HG03469 (cell line): ENCODE measurements around the gene DGKG.

ENCODE experiments used
- ATAC-seq: cut with Tn5 transposase; IDR thresholded peaks from one replicate; pipeline ENCODE4 v1.9.1; 2021; ENCODE audit warnings: mild to moderate bottlenecking, moderate library complexity, moderate number of reproducible peaks; ENCODE audit not compliant: unreplicated experiment

Gene DGKG

DNA sequence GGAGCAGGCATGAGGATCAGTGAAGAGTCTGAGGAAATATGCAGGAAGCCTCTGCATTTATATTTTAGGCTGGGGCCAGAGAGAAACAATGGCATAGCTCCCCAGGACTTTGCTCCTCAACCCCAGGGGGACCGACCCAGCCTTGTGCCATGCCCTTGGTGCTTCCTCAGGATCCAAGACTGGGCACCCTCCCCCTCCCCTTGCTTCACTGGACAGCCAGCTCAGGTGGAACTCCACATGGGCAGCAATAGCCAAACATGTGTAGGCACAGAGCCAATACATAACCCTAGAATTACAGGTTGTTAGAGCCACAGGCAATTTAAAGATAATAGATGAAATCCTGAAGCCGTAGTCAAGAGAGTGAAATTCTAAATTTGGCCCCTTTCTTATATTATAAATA, 180.1 kb downstream of the DGKG start:
- no peak for ATAC-seq

GRCh38 chr3:186180891-186181481, 181.0 kb downstream of the DGKG start:
- ATAC-seq: no peak

- no peak for ATAC-seq
Observed at GRCh38 chr3:186180151-186180550, 181.9 kb downstream of the DGKG start.

DNA sequence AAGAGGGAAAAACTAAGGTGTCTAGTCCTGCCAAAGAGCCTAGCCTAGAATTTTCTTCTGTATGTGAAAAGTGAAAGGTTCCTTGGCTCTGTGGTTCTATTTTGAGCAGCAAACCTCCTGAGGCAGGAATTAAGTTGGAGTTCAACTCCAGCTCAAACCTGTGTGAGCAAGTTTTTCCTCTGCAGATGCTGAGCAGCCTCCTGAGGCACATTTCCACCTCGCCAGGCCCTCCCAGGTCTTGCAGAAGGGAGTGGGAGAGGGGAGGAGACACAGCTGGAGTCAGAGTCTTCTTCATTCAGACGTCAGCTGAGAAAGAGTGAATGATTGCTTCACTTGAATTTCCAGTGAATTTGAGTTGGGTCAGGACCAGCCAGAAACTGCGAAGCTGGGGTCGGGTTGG, 183.6 kb downstream of the DGKG start:
- no peak for ATAC-seq

- no peak for ATAC-seq
Observed at GRCh38 chr3:186176373-186176990, 185.6 kb downstream of the DGKG start.

DNA sequence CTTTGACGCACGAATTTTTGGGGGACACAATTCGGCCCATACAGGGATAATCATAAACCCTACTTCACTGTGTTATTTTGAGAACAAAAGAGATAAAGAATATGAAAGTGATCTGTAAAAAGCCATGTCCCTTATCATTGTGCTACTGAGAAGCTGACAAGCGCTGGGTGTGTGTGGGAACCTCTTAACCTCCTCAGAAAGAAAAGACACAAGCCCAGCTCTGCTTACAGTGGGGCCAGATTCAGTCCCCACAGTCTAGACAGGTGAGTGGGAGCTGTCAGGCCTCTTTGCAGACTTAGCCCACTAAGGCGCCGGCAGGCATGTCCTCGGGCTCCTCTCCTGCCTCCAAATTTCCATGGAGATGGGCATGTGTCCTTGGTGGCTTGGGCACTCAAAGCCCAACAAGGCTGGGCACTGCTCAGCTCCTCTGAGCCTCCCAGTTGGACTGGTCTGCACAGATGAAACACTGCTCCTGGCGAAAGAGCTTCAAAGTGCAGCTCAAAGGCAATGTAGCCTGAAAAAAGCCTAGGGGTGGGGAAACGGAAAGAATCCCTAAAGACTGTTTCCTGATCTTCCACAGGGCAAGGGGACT, 188.7 kb downstream of the DGKG start:
- ATAC-seq: no peak

DNA sequence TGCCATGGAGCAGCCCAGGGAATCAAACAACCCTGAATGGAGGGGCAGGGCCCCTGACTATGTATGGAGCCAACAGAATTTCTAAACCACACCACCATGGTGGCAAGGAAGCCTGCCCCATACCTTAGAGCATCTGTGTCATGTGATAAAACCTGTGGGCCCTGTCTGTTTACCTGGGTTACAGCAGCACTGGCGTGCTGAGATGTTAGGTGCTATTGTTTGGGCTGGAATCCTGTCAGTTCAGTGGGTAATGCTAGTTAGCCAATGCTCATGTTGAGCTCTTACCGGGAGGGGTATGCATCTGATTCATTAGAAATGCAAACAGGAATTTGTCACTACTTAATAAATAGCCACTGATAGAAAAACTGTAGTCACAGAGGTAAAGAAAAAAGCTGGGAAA, 189.7 kb downstream of the DGKG start:
- no peak for ATAC-seq

- no peak for ATAC-seq
Observed at GRCh38 chr3:186171521-186171920, 190.5 kb downstream of the DGKG start.

- no peak for ATAC-seq
Observed at GRCh38 chr3:186170516-186170915, 191.5 kb downstream of the DGKG start.

GRCh38 chr3:186169379-186169778, 192.7 kb downstream of the DGKG start:
- no peak for ATAC-seq

GRCh38 chr3:186168976-186169375, 193.1 kb downstream of the DGKG start:
- ATAC-seq: no peak

GRCh38 chr3:186167646-186168395, 194.2 kb downstream of the DGKG start:
- no peak for ATAC-seq

- ATAC-seq: no peak
Observed at GRCh38 chr3:186166491-186167288, 195.3 kb downstream of the DGKG start.

GRCh38 chr3:186166036-186166435, 196.0 kb downstream of the DGKG start:
- ATAC-seq: no peak

GRCh38 chr3:186165331-186165730, 196.7 kb downstream of the DGKG start:
- no peak for ATAC-seq

DNA sequence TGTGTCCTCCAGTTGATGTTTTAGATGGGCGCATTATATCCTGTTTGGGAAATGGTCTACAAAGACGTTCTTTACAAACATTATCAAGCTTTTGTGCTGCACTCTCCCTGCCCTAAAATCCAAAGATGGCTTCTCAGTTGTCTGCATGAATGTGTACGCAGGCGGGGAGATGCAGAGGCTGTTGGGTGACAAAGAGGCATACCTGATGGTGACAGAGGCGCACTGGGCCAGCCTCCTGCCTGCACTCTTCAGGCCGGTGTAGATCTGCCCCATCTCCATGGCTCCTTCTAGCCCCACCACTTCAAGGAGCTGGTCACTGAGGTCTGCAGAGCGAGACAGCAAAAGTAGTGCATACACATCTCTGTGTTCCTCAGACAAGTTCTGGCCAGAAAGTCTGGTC, 197.3 kb downstream of the DGKG start:
- ATAC-seq: no peak

DNA sequence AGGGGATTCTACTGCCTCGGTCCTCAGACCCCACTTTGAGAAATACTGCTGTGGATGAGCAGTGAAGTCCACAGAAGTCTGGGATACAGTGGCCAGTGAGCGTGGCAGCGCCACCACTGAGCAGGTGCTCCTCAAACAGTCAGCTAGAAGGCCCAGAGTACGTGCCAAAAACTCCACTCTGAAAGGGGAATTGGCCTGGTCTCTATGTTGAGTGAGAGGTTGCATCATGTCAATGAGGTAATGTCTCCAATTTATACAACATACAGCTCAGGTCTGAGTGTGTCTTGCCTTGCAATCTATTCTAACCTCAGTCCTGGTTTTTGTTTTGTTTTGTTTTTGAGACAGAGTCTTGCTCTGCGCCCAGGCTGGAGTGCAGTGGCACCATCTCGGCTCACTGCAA, 199.8 kb downstream of the DGKG start:
- ATAC-seq: no peak

DNA sequence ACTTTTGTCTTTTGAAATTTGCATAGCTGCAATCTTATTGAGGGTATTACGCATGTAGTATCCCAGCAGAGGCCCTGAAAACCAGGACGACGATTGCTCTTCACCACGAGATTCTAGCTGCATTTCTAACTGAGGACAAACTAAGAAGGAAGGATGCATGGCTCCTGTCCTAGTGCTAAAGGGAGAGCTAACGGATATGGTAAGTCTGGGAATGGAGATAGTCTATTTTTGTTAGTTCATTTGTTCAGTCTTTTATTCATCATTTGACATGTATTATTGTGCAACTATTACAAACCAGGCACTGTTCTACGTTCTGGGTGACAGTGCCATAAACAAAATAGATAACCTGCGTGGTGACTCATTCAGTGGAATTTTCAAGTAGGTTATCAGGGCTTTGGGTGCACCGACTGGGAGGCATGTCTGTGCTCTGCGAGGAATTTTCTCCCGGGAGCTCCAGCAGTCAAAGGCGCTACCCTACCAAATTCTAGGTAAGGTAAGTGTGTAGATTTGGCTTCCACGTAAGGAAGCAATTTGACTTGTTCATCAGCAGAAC, 201.3 kb downstream of the DGKG start:
- ATAC-seq: no peak

- no peak for ATAC-seq
Observed at GRCh38 chr3:186154641-186155040, 207.4 kb downstream of the DGKG start.

DNA sequence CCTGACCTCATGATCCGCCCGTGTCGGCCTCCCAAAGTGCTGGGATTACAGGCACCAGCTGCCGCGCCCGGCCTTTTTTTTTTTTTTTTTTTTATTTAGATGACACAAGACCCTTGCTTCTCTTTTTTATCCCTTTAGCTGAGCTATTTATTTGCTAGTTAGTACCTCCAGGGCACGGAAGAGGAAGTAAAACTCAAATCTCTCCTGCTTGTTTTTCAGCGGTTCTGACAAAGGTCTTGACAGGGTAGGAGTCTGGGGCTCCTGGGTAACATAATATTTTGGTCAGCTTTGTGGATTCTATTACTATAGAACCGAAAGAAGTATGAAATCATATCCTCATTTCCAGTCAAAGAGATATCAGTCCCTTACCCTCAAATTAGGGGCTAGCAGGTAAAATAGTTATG, 209.1 kb downstream of the DGKG start:
- ATAC-seq: peak; percentile 88

GRCh38 chr3:186152361-186152798, 209.7 kb downstream of the DGKG start:
- no peak for ATAC-seq
